Measurements from ENCODE around the gene GALNT3. TPM values are rescaled to one million over a fixed set of nuclear protein-coding genes. Genes with fewer than 3 reads are reported as not detected.

Gene GALNT3
- polyA plus RNA-seq, 3 donors: 5.5 to 8.3 (median 7.5) TPM

DNA sequence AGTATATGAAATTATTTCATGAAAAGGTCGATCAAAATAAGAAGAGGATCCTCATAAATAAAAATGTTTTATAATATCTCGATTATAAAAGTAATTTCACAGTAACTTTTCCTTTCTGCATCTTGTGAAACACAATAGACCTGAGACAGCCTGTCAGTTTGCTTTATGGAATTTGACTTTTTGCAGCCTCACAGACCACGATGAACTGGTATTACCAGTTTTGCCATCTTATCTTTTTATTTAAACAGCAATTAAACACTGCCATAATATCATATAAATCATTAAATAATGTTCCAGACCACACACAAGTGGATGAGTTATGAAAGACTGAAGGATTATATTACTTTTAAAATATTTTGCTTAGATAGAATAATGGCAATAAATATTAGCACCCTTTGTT is 10.7 kb upstream of the GALNT3 start:
- H3K4me2 ChIP-seq (replicated peaks; ENCODE audit: extremely low read depth, low read length, poor library complexity, severe bottlenecking): no peak overlapping the region
- H3K4me3 Mint-ChIP-seq: no peak overlapping the region
- H3K4me1 ChIP-seq (ENCODE audit: control insufficient read depth in 1 of 2, insufficient read depth in 2 of 2, low read length in 2 of 2): no peaks in the 10 kb centered on the region
- no peak overlapping the region for H3K9ac ChIP-seq (ENCODE audit: insufficient read depth, low read length, poor library complexity, severe bottlenecking)
- H3K27me3 Mint-ChIP-seq (ENCODE audit: low read depth in 3 of 3): peaks cover 0 to 2% (median 1%) of the 10 kb centered on the region in 3 donors
- H3K27ac ChIP-seq (ENCODE audit: low read depth in 1 of 2, low read length in 2 of 2): no peak overlapping the region
- H3K36me3 Mint-ChIP-seq: peaks cover 18 to 30% of the 10 kb centered on the region in 2 donors
- no peaks in the 10 kb centered on the region for H3K27me3 ChIP-seq (ENCODE audit: control insufficient read depth in 2 of 2, insufficient read depth in 2 of 2, low read length in 2 of 2)
- no peak overlapping the region for H2AFZ ChIP-seq (ENCODE audit: insufficient read depth, low read depth, low read length, poor library complexity, severe bottlenecking)
- H3K9me3 Mint-ChIP-seq: peaks cover 0 to 4% (median 0%) of the 10 kb centered on the region in 7 donors
- H3K4me3 ChIP-seq (replicated peaks in 1 of 3; ENCODE audit: low read depth in 2 of 3, low read length in 3 of 3): no peak overlapping the region
- no peaks in the 10 kb centered on the region for H4K20me1 ChIP-seq (ENCODE audit: insufficient read depth, low read length)
- H3K36me3 ChIP-seq (replicated peaks in 1 of 2; ENCODE audit: control insufficient read depth in 1 of 2, insufficient read depth in 2 of 2, low read length in 2 of 2): peaks cover 2 to 17% of the 10 kb centered on the region in 2 donors
- H3K9me3 ChIP-seq (replicated peaks in 1 of 2; ENCODE audit: control insufficient read depth in 1 of 2, insufficient read depth in 1 of 2, low read length in 2 of 2): no peaks in the 10 kb centered on the region
- no peak for DNase-seq
- H3K27ac Mint-ChIP-seq: no peak overlapping the region
- intact Hi-C loops (cut with micrococcal nuclease): no loop called here
- no CpG with 5 or more reads among the region's 3 CpGs for WGBS (ENCODE audit: insufficient coverage)
- TF ChIP-seq, protein P1, sequence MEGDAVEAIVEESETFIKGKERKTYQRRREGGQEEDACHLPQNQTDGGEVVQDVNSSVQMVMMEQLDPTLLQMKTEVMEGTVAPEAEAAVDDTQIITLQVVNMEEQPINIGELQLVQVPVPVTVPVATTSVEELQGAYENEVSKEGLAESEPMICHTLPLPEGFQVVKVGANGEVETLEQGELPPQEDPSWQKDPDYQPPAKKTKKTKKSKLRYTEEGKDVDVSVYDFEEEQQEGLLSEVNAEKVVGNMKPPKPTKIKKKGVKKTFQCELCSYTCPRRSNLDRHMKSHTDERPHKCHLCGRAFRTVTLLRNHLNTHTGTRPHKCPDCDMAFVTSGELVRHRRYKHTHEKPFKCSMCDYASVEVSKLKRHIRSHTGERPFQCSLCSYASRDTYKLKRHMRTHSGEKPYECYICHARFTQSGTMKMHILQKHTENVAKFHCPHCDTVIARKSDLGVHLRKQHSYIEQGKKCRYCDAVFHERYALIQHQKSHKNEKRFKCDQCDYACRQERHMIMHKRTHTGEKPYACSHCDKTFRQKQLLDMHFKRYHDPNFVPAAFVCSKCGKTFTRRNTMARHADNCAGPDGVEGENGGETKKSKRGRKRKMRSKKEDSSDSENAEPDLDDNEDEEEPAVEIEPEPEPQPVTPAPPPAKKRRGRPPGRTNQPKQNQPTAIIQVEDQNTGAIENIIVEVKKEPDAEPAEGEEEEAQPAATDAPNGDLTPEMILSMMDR (IDR thresholded peaks at IDR 0.05): no peak
- no peaks in the 10 kb centered on the region for H3K4me1 Mint-ChIP-seq
- no peaks in the 10 kb centered on the region for H3K79me2 ChIP-seq (ENCODE audit: insufficient read depth, low read length)

DNA sequence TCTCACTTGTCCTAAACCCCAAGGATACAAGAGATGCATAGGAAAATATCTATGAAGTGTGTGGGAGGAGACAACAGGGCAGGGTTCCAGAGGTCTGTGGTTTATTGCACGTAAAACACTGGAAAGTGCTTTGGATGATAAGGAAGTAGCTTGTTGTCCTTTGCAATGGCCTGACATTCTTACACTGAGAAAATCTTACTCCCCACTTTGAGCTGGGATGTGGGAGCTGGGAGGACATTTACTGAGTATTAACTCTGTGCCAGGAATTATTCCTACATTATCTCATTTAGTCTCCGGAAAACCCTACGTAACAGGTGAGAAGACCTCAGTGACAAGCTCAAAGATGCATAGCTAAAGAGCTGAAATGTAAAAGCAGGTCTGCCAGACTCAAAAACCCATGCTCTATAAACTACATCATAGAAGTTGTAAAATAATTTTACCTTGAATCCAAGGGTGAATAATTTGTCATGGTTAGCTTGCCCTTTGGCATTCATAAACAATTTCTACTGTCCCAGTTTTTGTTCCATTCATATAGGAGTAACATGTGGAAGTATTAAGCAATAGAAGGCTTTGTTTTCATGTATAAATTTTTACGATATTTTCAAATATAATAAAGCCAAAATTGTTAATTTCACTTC is 9.2 kb upstream of the GALNT3 start:
- Mint-ChIP-seq H3K4me1 (no peaks in the 10 kb centered on the region), H3K4me3 (no peak overlapping the region), H3K9me3 (peaks cover 0 to 6% (median 0%) of the 10 kb centered on the region in 7 donors), H3K36me3 (peaks cover 22 to 32% of the 10 kb centered on the region in 2 donors), H3K27me3 (ENCODE audit: low read depth in 3 of 3) (peaks cover 0 to 2% (median 1%) of the 10 kb centered on the region in 3 donors), H3K27ac (no peak overlapping the region)
- peaks cover 2 to 17% of the 10 kb centered on the region in 2 donors for H3K36me3 ChIP-seq (replicated peaks in 1 of 2; ENCODE audit: control insufficient read depth in 1 of 2, insufficient read depth in 2 of 2, low read length in 2 of 2)
- TF ChIP-seq, protein P1 (IDR thresholded peaks at IDR 0.05): no peak
- H3K27ac ChIP-seq (ENCODE audit: low read depth in 1 of 2, low read length in 2 of 2): no peak overlapping the region
- no peaks in the 10 kb centered on the region for H3K4me1 ChIP-seq (ENCODE audit: control insufficient read depth in 1 of 2, insufficient read depth in 2 of 2, low read length in 2 of 2)
- H3K4me2 ChIP-seq (replicated peaks; ENCODE audit: extremely low read depth, low read length, poor library complexity, severe bottlenecking): no peak overlapping the region
- no peaks in the 10 kb centered on the region for H3K9me3 ChIP-seq (replicated peaks in 1 of 2; ENCODE audit: control insufficient read depth in 1 of 2, insufficient read depth in 1 of 2, low read length in 2 of 2)
- no peak overlapping the region for H3K9ac ChIP-seq (ENCODE audit: insufficient read depth, low read length, poor library complexity, severe bottlenecking)
- no peaks in the 10 kb centered on the region for H3K79me2 ChIP-seq (ENCODE audit: insufficient read depth, low read length)
- H4K20me1 ChIP-seq (ENCODE audit: insufficient read depth, low read length): no peaks in the 10 kb centered on the region
- no peak overlapping the region for H2AFZ ChIP-seq (ENCODE audit: insufficient read depth, low read depth, low read length, poor library complexity, severe bottlenecking)
- no peaks in the 10 kb centered on the region for H3K27me3 ChIP-seq (ENCODE audit: control insufficient read depth in 2 of 2, insufficient read depth in 2 of 2, low read length in 2 of 2)
- no peak for DNase-seq
- no peak overlapping the region for H3K4me3 ChIP-seq (replicated peaks in 1 of 3; ENCODE audit: low read depth in 2 of 3, low read length in 3 of 3)
- intact Hi-C loops (cut with micrococcal nuclease): no loop called here
- WGBS (ENCODE audit: insufficient coverage): no CpG with 5 or more reads among the region's 4 CpGs
